ENCODE results near the gene ZMYND11.

DNA sequence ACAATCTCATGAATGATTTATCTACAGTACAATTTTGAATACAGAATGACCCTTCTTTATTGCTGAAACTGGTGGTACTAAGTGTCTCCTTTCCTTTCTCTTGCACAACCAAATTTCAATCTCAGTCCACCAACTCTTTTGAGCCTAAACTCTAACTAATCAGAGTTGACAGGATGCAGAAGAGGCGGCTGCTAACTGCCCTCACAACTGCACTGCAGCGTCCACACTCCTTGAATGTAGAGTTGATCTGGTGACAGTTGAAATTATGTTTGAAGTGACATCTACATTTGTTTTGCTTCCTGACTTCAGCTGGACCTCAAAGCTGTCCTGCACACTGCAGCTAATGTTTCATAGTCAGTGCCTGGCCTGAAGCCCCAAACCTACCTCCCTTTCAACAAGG, 139.6 kb downstream of the ZMYND11 start:
- TF ChIP-seq, protein P1, sequence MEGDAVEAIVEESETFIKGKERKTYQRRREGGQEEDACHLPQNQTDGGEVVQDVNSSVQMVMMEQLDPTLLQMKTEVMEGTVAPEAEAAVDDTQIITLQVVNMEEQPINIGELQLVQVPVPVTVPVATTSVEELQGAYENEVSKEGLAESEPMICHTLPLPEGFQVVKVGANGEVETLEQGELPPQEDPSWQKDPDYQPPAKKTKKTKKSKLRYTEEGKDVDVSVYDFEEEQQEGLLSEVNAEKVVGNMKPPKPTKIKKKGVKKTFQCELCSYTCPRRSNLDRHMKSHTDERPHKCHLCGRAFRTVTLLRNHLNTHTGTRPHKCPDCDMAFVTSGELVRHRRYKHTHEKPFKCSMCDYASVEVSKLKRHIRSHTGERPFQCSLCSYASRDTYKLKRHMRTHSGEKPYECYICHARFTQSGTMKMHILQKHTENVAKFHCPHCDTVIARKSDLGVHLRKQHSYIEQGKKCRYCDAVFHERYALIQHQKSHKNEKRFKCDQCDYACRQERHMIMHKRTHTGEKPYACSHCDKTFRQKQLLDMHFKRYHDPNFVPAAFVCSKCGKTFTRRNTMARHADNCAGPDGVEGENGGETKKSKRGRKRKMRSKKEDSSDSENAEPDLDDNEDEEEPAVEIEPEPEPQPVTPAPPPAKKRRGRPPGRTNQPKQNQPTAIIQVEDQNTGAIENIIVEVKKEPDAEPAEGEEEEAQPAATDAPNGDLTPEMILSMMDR (IDR thresholded peaks at IDR 0.05) = no peak
- TF ChIP-seq EZH2 (IDR thresholded peaks at IDR 0.05; ENCODE audit: borderline replicate concordance, insufficient read depth, low read depth, low read length, poor library complexity, severe bottlenecking) = no peak
